Endothelial cell of umbilical vein (primary cell): ENCODE data around the gene FBXO33. TPM values are rescaled to one million over a fixed set of nuclear protein-coding genes. Genes with fewer than 3 reads are reported as not detected.

Experiments
- BruUV-seq: library from RNA; stranded (reverse); fragments of 400-500 nt; replicated peaks from 2 replicates; lab custom pipeline; 2021; lab: Mats Ljungman, UMichigan
- CTCF ChIA-PET: fragments of 300-600, 350-600 bp; sonication (Branson Sonifier 250); formaldehyde crosslinking; loops from one replicate; lab custom pipeline; 2021; ENCODE audit warnings: antibody characterized with exemption, inconsistent platforms; lab: Charles Lee
- POLR2A ChIA-PET: fragments of 300-600, 350-600 bp; sonication (Branson Sonifier 250); formaldehyde crosslinking; loops from one replicate; lab custom pipeline; 2021; ENCODE audit warnings: antibody characterized with exemption, inconsistent platforms; lab: Charles Lee
- DNase-seq: peaks from one replicate; pipeline ENCODE4 v3.0.0-alpha.2; 2011; ENCODE audit warnings: low read depth, low spot score
- FAIRE-seq: peaks from 2 replicates; lab custom pipeline; 2011; peaks lifted over from hg19 to GRCh38; lab: Jason Lieb, UNC
- H2AFZ ChIP-seq: 2 replicates; pipeline ENCODE4 v1.6.0; 2012; ENCODE audit warnings: low read depth, low read length, control low read depth, inconsistent platforms
- H3K27ac ChIP-seq: 2 replicates; pipeline ENCODE4 v1.5.1; 2011; ENCODE audit warnings: low read depth, mild to moderate bottlenecking, control low read depth, low read length, moderate library complexity; ENCODE audit not compliant: insufficient read depth
- H3K27me3 ChIP-seq, 2 experiments: 2 replicates each; pipeline versions ENCODE4 v1.6.0 to v1.6.1; 2011; ENCODE audit warnings: low read length in 2 of 2, mixed read lengths in 1 of 2; ENCODE audit not compliant: control insufficient read depth in 2 of 2, insufficient read depth in 2 of 2
- H3K36me3 ChIP-seq, 2 experiments: 2 replicates in 1 of 2; 3 replicates in 1 of 2; pipeline ENCODE4 v1.5.1; 2011; ENCODE audit warnings: low read length in 2 of 2, mild to moderate bottlenecking in 1 of 2, moderate library complexity in 1 of 2; ENCODE audit not compliant: control insufficient read depth in 2 of 2, insufficient read depth in 2 of 2; ENCODE audit errors: extremely low read depth in 1 of 2
- H3K4me1 ChIP-seq: 3 replicates; pipeline ENCODE4 v1.5.1; 2011; ENCODE audit warnings: mild to moderate bottlenecking, low read length; ENCODE audit not compliant: control insufficient read depth, insufficient read depth; ENCODE audit errors: extremely low read depth
- H3K4me2 ChIP-seq: 2 replicates; pipeline ENCODE4 v1.6.1; 2011; ENCODE audit warnings: low read length, control low read depth, mixed read lengths; ENCODE audit not compliant: insufficient read depth
- H3K4me3 ChIP-seq, 3 experiments: fragments of 200-600 bp in 1 of 3; sonication (generic), shearing (Covaris generic) in 1 of 3; replicated peaks in 1 of 3; 2 replicates each; pipeline ENCODE4 v1.5.1; 2011 to 2016; ENCODE audit warnings: control low read depth in 3 of 3, low read length in 3 of 3, mild to moderate bottlenecking in 2 of 3, inconsistent platforms in 1 of 3, low read depth in 1 of 3, moderate library complexity in 1 of 3; ENCODE audit not compliant: insufficient read depth in 1 of 3
- H3K79me2 ChIP-seq: 2 replicates; pipeline ENCODE4 v1.6.0; 2012; ENCODE audit warnings: low read length, inconsistent platforms; ENCODE audit not compliant: control insufficient read depth, insufficient read depth
- H3K9ac ChIP-seq: replicated peaks from 2 replicates; pipeline ENCODE3; 2011; ENCODE audit warnings: low read length, control low read depth; ENCODE audit not compliant: insufficient read depth; ENCODE audit errors: extremely low read depth
- H3K9me1 ChIP-seq: replicated peaks from 3 replicates; pipeline ENCODE4 v1.6.0; 2011; ENCODE audit warnings: mild to moderate bottlenecking, low read length; ENCODE audit not compliant: control insufficient read depth, insufficient read depth; ENCODE audit errors: extremely low read depth
- H3K9me3 ChIP-seq: replicated peaks from 2 replicates; pipeline ENCODE4 v1.5.1; 2012; ENCODE audit warnings: low read length, inconsistent platforms; ENCODE audit not compliant: control insufficient read depth, insufficient read depth
- H4K20me1 ChIP-seq: replicated peaks from 2 replicates; pipeline ENCODE3; 2011; ENCODE audit warnings: mild to moderate bottlenecking, low read length; ENCODE audit not compliant: control insufficient read depth, insufficient read depth; ENCODE audit errors: extremely low read depth
- CTCF ChIP-seq, 2 donors: IDR thresholded peaks; 1 replicate in 1 of 2; 2 replicates in 1 of 2; pipeline ENCODE4 v1.5.1; 2011; ENCODE audit warnings: low read length in 2 of 2, mild to moderate bottlenecking in 2 of 2, moderate library complexity in 2 of 2, control low read depth in 1 of 2, inconsistent platforms in 1 of 2, low read depth in 1 of 2; ENCODE audit not compliant: insufficient read depth in 1 of 2; ENCODE audit errors: extremely low read depth in 1 of 2
- EZH2 ChIP-seq: IDR thresholded peaks from 2 replicates; pipeline ENCODE4 v1.6.1; 2012; ENCODE audit warnings: borderline replicate concordance, low read depth, mild to moderate bottlenecking, moderate library complexity, low read length, inconsistent platforms; ENCODE audit not compliant: severe bottlenecking
- FOS ChIP-seq: IDR thresholded peaks from 2 replicates; pipeline ENCODE4 v1.6.1; 2011; ENCODE audit warnings: mild to moderate bottlenecking, low read length, moderate library complexity, borderline replicate concordance; ENCODE audit not compliant: insufficient read depth
- GATA2 ChIP-seq: IDR thresholded peaks from 2 replicates; pipeline ENCODE4 v1.7.0; 2011; ENCODE audit warnings: low read depth, mild to moderate bottlenecking, moderate library complexity, mixed read lengths, low read length; ENCODE audit not compliant: insufficient read length, insufficient read depth
- JUN ChIP-seq: IDR thresholded peaks from 2 replicates; pipeline ENCODE4 v1.6.1; 2011; ENCODE audit warnings: borderline replicate concordance, low read depth; ENCODE audit not compliant: insufficient read length, insufficient read depth
- MAX ChIP-seq: IDR thresholded peaks from 2 replicates; pipeline ENCODE4 v1.6.1; 2011; ENCODE audit not compliant: insufficient read depth, insufficient read length
- MYC ChIP-seq: IDR thresholded peaks from one replicate; pipeline ENCODE4 v1.6.1; 2011; ENCODE audit warnings: mild to moderate bottlenecking, low read depth, low read length
- POLR2A ChIP-seq: IDR thresholded peaks from 2 replicates; pipeline ENCODE4 v1.6.1; 2012; ENCODE audit warnings: low read depth, mild to moderate bottlenecking, control low read depth, low read length
- POLR2AphosphoS5 ChIP-seq: IDR thresholded peaks from 2 replicates; pipeline ENCODE4 v1.6.1; 2012; ENCODE audit warnings: low read depth, mild to moderate bottlenecking, control low read depth, low read length, moderate library complexity; ENCODE audit not compliant: insufficient read depth
- dilution Hi-C: fragments of 300-500 bp; cut with MboI; formaldehyde crosslinking; loops from one replicate; pipeline ENCODE4 v1.15.0; 2019; ENCODE audit warnings: low sequenced_read_pairs; ENCODE audit not compliant: extremely low pct_ligation_motif_present
- intact Hi-C: fragments of 100-400 bp; cut with micrococcal nuclease; formaldehyde crosslinking; loops from one replicate; pipeline ENCODE4 v1.10.0; 2022
- polyA plus RNA-seq, 4 experiments: library from polyadenylated mRNA; depleted of rRNA in 3 of 4; stranded (reverse) in 3 of 4; unstranded in 1 of 4; fragments of >200 nt; gene quantifications; 2 replicates each; pipeline versions ENCODE4 v1.2.1 to v1.2.3, GENCODE V29; 2011 to 2012; ENCODE audit warnings: missing spikeins in 1 of 4
- total RNA-seq: library from RNA; stranded (reverse); gene quantifications from 2 replicates; pipeline ENCODE4 v1.2.3, GENCODE V29; 2021

Gene FBXO33
- total and polyA plus RNA-seq, 2 donors (not counting 3 experiments of a cell fraction or from before 2014, with no cell fraction given): 4.2 to 5.0 TPM

GRCh38 chr14:39350866-39351265 is 81.4 kb downstream of the FBXO33 start:
- TF ChIP-seq GATA2 (no peak), CTCF (IDR thresholded peaks at IDR 0.05; ENCODE audit: extremely low read depth in 1 of 2, insufficient read depth in 1 of 2, low read depth in 1 of 2, low read length in 2 of 2) (no peak), FOS (no peak), POLR2AphosphoS5 (no peak), POLR2A (no peak), MYC (no peak), MAX (no peak), EZH2 (no peak), JUN (no peak)
- H3K27ac ChIP-seq: no peak overlapping the region

More at GRCh38 chr14:39350866-39351265, 81.4 kb downstream of the FBXO33 start:
- no peaks in the 10 kb centered on the region for H3K27me3 ChIP-seq
- H3K36me3 ChIP-seq: no peaks in the 10 kb centered on the region
- no peak overlapping the region for H3K9ac ChIP-seq
- H3K9me1 ChIP-seq: no peaks in the 10 kb centered on the region
- intact Hi-C loops (no loop called here), dilution Hi-C loops (no loop called here)
- no peak overlapping the region for H2AFZ ChIP-seq
- no peaks in the 10 kb centered on the region for H3K9me3 ChIP-seq
- no peaks in the 10 kb centered on the region for H4K20me1 ChIP-seq
- H3K4me1 ChIP-seq: no peaks in the 10 kb centered on the region
- no peaks in the 10 kb centered on the region for H3K79me2 ChIP-seq
- BruUV-seq: no TSS peak
- DNase-seq (no peak), FAIRE-seq (no peak)
- CTCF ChIA-PET: no interaction called here
- H3K4me3 ChIP-seq: no peak overlapping the region
- no peak overlapping the region for H3K4me2 ChIP-seq
- POLR2A ChIA-PET: no interaction called here

Other genes with a start within 250 kb of the FBXO33 start
- gene MIA2, start 198.5 kb downstream of the FBXO33 start, total RNA-seq: 14.9 and 16.2 TPM in 2 replicates
- gene MIA2, start 198.5 kb downstream of the FBXO33 start, polyA plus RNA-seq: 9.4 and 10.4 TPM in 2 replicates